Measurements from ENCODE around the gene SRPK2. TPM values are rescaled to one million over a fixed set of nuclear protein-coding genes. Genes with fewer than 3 reads are reported as not detected.

SRPK2 gene
- polyA plus RNA-seq, 1 donor from 2014 or later: 118 TPM

DNA sequence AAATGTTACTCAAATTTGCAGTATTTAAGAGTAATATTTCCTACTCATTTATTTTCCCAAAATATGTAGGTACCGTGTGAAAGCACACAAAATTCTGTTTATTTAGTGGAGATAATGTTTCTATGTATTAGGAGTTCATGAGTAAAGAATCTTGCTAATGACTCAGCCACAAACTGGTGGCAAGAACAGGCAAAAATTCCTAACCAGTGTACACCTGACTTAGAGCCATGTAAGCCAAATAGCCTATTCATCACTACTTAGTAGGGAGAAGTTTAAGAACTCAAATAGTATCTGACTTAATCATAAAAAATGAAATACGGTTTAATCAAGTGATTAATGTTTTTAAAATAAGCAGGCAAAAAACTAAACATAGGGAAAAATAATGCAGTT, 169.0 kb downstream of the SRPK2 start:
- Histone ChIP-seq H3K27me3 (ENCODE audit: insufficient read depth, low read depth, low read length) (no peaks in the 10 kb centered on the region), H3K27ac (ENCODE audit: low read length) (no peak overlapping the region), H2AFZ (ENCODE audit: low read depth, low read length) (no peak overlapping the region), H3F3A (ENCODE audit: insufficient read depth, low read length, poor library complexity, severe bottlenecking) (peaks cover 4% of the 10 kb centered on the region), H4K20me1 (ENCODE audit: insufficient read depth) (no peaks in the 10 kb centered on the region), H3K4me2 (ENCODE audit: low read length) (no peak overlapping the region), H3K36me3 (ENCODE audit: insufficient read depth, low read length) (no peaks in the 10 kb centered on the region), H3K9ac (ENCODE audit: low read length) (no peak overlapping the region), H3K4me3 (ENCODE audit: low read length) (no peak overlapping the region), H3K9me2 (ENCODE audit: insufficient read depth, low read length) (no peaks in the 10 kb centered on the region), H3K9me3 (ENCODE audit: low read length) (no peaks in the 10 kb centered on the region), H3K79me2 (replicated peaks; ENCODE audit: insufficient read depth, low read length) (peaks cover 23% of the 10 kb centered on the region)
- no peak for TF ChIP-seq TAF1 (IDR thresholded peaks at IDR 0.05; ENCODE audit: low read depth)
- TF ChIP-seq EP300 (conservative IDR thresholded peaks at IDR 0.05; ENCODE audit: poor library complexity, severe bottlenecking): no peak
- TF ChIP-seq, protein P1, sequence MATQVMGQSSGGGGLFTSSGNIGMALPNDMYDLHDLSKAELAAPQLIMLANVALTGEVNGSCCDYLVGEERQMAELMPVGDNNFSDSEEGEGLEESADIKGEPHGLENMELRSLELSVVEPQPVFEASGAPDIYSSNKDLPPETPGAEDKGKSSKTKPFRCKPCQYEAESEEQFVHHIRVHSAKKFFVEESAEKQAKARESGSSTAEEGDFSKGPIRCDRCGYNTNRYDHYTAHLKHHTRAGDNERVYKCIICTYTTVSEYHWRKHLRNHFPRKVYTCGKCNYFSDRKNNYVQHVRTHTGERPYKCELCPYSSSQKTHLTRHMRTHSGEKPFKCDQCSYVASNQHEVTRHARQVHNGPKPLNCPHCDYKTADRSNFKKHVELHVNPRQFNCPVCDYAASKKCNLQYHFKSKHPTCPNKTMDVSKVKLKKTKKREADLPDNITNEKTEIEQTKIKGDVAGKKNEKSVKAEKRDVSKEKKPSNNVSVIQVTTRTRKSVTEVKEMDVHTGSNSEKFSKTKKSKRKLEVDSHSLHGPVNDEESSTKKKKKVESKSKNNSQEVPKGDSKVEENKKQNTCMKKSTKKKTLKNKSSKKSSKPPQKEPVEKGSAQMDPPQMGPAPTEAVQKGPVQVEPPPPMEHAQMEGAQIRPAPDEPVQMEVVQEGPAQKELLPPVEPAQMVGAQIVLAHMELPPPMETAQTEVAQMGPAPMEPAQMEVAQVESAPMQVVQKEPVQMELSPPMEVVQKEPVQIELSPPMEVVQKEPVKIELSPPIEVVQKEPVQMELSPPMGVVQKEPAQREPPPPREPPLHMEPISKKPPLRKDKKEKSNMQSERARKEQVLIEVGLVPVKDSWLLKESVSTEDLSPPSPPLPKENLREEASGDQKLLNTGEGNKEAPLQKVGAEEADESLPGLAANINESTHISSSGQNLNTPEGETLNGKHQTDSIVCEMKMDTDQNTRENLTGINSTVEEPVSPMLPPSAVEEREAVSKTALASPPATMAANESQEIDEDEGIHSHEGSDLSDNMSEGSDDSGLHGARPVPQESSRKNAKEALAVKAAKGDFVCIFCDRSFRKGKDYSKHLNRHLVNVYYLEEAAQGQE (IDR thresholded peaks at IDR 0.05; ENCODE audit: borderline replicate concordance): no peak
- TF ChIP-seq, protein P2, sequence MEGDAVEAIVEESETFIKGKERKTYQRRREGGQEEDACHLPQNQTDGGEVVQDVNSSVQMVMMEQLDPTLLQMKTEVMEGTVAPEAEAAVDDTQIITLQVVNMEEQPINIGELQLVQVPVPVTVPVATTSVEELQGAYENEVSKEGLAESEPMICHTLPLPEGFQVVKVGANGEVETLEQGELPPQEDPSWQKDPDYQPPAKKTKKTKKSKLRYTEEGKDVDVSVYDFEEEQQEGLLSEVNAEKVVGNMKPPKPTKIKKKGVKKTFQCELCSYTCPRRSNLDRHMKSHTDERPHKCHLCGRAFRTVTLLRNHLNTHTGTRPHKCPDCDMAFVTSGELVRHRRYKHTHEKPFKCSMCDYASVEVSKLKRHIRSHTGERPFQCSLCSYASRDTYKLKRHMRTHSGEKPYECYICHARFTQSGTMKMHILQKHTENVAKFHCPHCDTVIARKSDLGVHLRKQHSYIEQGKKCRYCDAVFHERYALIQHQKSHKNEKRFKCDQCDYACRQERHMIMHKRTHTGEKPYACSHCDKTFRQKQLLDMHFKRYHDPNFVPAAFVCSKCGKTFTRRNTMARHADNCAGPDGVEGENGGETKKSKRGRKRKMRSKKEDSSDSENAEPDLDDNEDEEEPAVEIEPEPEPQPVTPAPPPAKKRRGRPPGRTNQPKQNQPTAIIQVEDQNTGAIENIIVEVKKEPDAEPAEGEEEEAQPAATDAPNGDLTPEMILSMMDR (IDR thresholded peaks at IDR 0.05; ENCODE audit: poor library complexity, severe bottlenecking): no peak
- no peak for TF ChIP-seq RAD21 (conservative IDR thresholded peaks at IDR 0.05)
- no peak for TF ChIP-seq EZH2 (IDR thresholded peaks at IDR 0.05; ENCODE audit: borderline replicate concordance, insufficient read depth, low read length, poor library complexity, severe bottlenecking)
- no peak for TF ChIP-seq SMC3 (conservative IDR thresholded peaks at IDR 0.05; ENCODE audit: poor library complexity)
- no peak for TF ChIP-seq POLR2AphosphoS5 (IDR thresholded peaks at IDR 0.05)
- no peak for TF ChIP-seq MXI1 (conservative IDR thresholded peaks at IDR 0.05; ENCODE audit: poor library complexity, severe bottlenecking)

DNA sequence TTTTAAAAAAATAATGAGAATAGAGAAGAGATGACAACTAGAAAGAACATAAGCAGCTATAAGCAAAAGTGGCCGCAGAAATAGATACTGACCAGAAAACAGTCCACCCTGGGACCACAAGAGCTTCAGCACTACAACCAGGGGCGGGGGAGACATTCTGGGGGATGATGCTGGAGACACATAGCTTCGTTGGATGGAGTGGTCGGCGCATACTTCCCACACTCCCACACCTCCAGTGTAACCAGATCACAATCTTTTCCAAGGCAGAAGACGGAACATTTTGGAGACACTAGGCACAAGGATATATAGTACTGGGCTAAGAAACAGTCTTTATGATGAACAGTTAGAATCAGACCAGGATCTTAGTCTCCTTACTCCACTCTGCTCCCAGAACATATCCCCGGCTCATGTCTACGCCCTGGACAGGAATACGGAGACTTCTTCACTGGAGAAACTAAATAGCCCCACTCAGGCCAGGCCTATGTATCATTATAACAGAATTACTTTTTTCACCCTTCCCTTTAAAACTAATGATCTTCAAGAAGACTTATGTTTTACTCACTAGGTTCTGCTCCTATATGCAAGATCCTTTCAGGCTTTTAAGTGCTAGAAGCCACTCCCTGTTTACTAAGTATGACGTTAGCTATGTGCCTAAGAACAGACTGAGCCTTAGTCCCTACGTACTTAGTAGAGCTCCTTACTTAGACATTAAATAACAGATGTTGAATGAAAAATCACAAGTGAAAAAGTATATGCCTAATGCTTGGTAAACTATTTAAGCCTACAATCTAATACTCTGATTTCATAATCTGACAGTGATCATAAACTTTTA, 169.6 kb downstream of the SRPK2 start:
- TF ChIP-seq EZH2 (IDR thresholded peaks at IDR 0.05; ENCODE audit: borderline replicate concordance, insufficient read depth, low read length, poor library complexity, severe bottlenecking) (no peak), SMC3 (conservative IDR thresholded peaks at IDR 0.05; ENCODE audit: poor library complexity) (no peak), RAD21 (conservative IDR thresholded peaks at IDR 0.05) (no peak), POLR2AphosphoS5 (IDR thresholded peaks at IDR 0.05) (no peak)
- TF ChIP-seq, protein P1 (IDR thresholded peaks at IDR 0.05; ENCODE audit: borderline replicate concordance): no peak
- H3K9me2 ChIP-seq (ENCODE audit: insufficient read depth, low read length): no peaks in the 10 kb centered on the region
- H3K36me3 ChIP-seq (ENCODE audit: insufficient read depth, low read length): no peaks in the 10 kb centered on the region
- no peaks in the 10 kb centered on the region for H3K27me3 ChIP-seq (ENCODE audit: insufficient read depth, low read depth, low read length)
- H3K4me2 ChIP-seq (ENCODE audit: low read length): no peak overlapping the region
- H3K4me3 ChIP-seq (ENCODE audit: low read length): no peak overlapping the region
- peaks cover 4% of the 10 kb centered on the region for H3F3A ChIP-seq (ENCODE audit: insufficient read depth, low read length, poor library complexity, severe bottlenecking)
- no peak overlapping the region for H3K27ac ChIP-seq (ENCODE audit: low read length)
- H3K9me3 ChIP-seq (ENCODE audit: low read length): no peaks in the 10 kb centered on the region
- no peak overlapping the region for H3K9ac ChIP-seq (ENCODE audit: low read length)
- H2AFZ ChIP-seq (ENCODE audit: low read depth, low read length): no peak overlapping the region
- no peaks in the 10 kb centered on the region for H4K20me1 ChIP-seq (ENCODE audit: insufficient read depth)
- H3K79me2 ChIP-seq (replicated peaks; ENCODE audit: insufficient read depth, low read length): peaks cover 25% of the 10 kb centered on the region

Measured in neural cell (in vitro differentiated cells).